Activated T-helper 9 cell treated with anti-CD3 and anti-CD28 coated beads, Interleukin-2, amount 50 U/mL, for 16 hours (primary cell): ENCODE data around the gene SMARCE1.

Source experiments
- DNase-seq: peaks from one replicate; pipeline ENCODE4 v3.0.0-alpha.2; 2020; ENCODE audit warnings: low read depth

Gene SMARCE1

DNA sequence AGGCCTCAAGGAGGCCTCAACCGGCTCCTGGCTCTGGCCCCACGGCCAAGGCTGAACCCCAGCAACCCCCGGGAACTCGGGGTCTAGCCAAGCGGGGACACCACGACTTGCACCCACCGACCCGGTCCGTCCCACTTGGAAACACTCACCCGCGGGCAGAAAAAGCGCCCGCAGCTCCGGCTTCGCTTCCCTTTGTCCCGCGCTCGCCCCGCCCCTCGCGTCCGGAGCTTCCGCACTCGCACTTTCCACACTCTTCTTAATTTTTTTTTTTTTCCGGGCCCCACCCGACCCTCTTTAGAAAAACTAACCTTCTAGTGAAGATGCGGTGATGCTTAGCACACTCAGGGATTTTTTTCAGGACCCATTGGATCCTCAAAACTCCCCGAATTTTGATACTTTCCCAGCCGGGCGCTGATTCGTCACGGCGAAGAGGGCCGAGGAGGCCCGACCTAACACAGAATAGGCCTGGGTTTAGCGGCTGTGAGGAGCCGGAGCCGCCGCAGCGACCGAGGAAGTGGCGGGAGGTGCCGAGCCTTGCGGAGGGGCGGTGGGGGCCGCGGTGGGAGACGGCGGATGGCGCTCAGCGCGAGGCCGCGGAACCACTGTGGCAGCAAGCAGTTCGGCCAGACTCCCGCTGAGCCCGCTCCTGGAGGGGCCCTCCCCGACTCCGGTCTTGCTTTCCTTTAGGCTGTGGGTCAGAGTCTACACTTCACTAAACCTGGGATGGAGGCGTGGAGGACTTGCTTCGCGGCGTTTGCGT, at the start of gene SMARCE1:
TSS of gene SMARCE1 (minus strand) at position 195 of the 760 bp plus-strand sequence. CDS start 2,016 bp downstream, outside the sequence.
- DNase-seq = peak; percentile 56

DNA sequence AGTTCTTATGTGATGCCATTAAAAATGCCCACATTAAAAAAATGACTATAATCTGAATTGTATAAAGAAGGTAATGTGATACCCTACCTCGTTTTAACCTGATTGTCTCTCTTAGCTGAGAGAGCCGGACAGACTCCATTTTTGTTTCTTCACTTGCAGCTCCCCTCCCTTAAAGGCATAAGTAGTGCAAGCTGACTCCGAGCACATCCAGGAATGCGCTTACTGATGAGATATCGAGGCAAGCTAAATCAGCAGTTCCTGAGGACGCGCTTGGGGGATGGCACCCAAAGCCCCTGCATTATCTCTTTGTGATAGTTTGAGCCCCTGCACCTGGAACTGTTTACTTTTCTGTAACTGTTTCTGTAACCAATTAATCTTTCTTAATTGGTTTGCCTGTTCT, 49.7 kb upstream of the SMARCE1 start:
- no peak for DNase-seq

DNA sequence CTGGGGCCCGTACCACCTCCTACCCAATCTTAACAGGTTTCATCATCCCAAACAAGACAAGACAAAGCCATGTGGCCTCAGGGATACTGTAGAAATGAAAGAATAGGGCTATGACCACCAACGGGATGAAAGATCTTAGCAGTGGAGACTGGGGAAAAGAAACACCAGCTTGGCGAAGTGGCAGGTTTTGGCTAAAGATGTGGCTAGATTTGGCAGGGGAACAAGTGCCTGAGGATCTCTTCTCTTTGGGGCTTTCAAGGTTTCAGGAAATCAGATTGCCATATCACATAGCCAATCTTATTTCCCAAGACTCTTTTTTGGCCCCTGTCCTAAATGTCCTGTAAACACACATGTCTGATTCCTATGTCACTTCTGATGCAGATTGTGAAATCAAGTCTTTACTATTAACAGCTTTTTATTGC, 49.0 kb upstream of the SMARCE1 start:
- no peak for DNase-seq

DNA sequence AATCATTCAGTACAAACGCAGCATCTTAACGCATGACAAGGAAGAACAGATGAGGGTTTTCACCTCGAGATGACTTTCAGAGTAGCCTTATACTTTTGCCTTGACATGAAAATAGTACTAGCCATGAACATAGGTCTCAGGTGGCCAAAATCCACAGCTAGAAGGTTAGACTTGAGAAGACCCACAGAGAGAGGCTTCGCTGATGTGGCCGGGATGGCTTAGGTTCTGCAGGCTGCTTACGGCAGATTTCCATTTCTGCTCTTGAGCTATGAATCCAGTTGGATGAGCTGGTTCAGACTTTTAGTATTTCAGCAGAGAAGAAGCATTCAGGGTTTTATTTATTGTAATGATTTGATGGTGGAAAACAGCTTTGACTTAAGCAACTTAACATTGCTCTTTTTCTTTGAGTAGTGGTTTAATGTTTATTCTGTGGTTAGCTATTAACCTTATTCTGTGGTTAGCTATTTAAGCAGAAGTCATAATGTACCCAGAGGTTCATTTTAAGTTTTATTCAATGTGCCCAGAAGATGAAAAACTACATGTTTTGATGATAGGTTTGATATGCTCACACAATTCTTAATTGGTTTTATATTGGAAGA, 48.4 kb upstream of the SMARCE1 start:
- no peak for DNase-seq

DNA sequence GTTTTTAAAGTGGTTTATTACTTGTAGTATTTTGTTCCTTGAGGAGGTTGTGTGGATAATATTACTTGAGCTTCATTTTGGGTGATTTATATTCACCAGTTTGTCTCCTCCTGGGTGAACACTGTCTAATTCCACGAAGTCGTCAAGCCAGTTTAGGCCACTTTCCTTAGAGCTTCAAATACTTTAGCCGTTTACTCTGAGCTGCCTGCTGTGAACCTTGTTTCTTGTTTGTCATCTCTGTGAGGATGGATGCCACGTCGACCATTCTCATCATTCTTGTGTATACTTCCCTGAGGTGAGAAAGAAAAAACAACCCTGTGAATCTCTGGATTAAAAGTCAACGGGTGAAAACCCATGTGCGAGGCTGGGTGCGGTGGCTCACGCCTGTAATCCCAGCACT, 47.0 kb upstream of the SMARCE1 start:
- DNase-seq = no peak

DNA sequence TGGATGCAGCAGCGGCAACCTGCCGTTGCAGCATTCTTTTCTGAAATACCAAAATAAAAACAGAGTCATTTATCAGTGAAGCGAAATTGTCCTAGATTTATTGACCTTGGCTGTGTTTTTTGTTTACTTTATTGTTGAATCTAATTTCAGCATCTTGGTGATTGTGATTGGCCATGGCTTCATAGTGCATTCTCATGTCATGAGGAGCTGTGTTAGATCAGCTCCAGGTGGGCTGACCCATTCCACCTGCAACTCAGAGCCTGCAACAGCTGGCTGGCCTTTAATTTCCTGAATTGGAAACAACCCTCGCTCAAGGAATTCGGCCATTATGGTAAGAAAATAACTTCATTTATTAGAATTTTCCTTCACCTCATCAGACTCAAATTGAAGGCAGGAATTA, 39.5 kb upstream of the SMARCE1 start:
- DNase-seq = no peak

GRCh38 chr17:40686192-40686591, 38.6 kb upstream of the SMARCE1 start:
- no peak for DNase-seq

- DNase-seq = no peak
Observed at GRCh38 chr17:40680998-40681397, 33.4 kb upstream of the SMARCE1 start.

- DNase-seq = no peak
Observed at GRCh38 chr17:40679523-40679907, 31.9 kb upstream of the SMARCE1 start.

DNA sequence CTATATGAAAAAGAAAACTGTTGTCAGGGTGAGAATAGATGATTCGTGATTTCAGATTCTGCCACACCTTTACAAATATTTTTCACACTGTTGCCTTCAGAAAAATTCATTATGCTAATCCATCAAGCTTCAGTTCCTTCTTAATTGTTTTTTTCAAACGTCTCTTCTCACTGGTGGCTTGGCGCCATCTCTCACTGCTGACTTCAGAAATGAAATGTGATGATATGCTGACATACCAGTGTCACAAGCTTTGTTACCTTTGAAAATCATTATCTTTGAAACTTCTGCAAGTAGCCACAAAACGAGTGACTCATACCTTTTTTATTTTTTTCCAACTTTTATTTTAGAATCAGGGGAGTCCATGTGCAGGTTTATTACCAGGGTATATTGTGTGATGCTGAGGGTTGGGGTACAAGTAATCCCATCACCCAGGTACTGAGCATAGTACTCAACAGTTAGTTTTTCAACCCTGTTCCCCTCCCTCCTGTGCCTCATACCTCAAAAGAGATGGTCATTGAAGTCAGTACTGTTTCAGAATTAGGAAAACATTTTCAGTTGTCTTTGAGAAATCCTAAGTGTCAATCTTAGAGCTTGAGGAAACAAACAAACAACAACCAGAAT, 31.4 kb upstream of the SMARCE1 start:
- no peak for DNase-seq

DNA sequence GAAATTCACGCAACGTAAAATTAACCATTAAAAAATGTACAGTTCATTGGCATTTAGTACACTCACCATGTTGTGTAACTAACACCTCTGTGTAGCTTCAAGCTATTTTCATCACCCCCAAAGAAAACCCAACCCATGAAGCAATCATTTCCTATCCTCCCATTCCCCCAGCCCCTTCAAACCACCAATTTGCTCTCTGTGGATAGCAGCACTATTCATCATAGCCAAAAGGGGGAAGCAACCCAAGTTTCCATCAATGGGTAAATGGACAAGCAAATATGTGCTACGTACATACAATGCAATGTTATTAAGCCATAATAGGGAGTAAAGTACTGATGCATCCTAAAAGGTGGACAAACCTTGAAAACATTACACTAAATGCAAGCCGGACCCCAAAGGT, 28.3 kb upstream of the SMARCE1 start:
- no peak for DNase-seq

DNA sequence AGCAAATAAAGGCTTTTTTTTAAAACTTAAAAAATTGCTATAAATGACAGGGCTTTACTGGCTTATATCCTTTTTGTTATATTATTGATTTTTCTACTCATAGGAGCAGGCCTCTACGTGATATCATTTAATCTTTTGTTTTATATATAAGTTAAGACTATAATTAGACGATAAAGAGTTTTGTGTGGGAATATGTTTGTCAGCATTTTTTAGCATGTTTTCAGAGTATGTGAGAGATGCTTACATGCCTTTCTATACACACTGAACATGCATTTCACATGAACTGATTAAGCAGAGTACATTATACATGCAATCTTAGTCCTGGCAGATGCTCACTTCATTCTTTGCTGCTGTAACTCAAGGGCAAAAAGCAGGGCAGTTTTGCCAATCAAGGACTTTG, 25.0 kb upstream of the SMARCE1 start:
- no peak for DNase-seq

- no peak for DNase-seq
Observed at GRCh38 chr17:40671282-40671681, 23.7 kb upstream of the SMARCE1 start.

GRCh38 chr17:40666331-40666730, 18.7 kb upstream of the SMARCE1 start:
- DNase-seq = no peak

DNA sequence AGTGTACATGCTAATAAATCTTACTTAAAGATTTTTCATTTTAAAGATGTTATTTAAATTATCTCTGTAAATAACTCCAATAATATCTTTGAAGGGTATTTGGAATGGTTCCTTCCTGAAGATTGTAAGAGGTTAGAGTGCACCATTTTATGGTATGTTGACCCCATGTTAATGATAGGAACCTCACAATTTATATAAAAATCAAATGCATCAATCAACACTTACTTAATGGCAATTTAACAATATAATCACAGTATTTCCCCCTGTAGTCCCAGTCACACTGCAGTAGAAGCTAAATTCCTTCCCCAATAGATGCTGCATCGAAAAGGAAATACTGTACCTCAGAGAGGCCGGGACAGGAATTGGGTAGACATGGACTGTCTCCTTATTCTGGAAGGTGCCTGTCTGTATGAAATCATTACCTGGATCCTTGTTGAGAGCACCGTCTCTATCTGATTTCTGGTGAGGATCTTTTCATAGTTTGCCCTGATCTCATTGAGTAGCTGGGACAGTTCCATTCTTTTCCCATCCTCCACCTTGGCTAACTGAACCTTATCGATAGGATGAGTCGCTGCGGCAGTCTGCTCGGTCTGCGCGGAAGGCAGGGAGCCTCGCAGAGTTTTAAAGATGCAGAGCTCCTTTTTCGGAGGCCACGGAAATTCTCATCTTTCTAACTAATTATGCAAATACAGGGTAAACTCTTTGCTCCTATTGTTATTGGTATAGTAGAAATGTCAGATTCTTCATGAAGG, 17.1 kb upstream of the SMARCE1 start, which contains the start of gene KRT222:
TSS of gene KRT222 (minus strand) at position 596 of the 752 bp plus-strand sequence. CDS start at position 518, 78 bp downstream.
- DNase-seq = no peak

DNA sequence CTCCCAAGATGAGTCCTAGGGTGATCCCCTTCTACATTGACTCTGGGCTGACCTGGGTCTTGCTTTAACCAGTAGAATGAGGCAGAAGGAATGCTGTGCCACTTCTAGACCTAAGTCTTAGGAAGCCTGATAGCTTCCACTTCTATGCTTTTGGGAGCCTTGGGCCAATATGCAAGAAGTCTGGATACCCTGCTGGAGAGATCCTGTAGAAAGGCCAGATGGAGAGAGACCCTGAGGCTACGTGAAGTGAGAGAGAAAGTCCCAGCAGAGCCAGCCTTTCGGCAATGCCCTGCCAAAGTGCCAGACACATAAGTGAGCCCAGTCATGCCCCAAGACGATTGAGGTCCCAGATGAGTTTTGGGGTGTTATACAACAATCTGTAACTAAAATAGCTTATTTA, 15.6 kb upstream of the SMARCE1 start:
- no peak for DNase-seq

- no peak for DNase-seq
Observed at GRCh38 chr17:40659911-40660310, 12.3 kb upstream of the SMARCE1 start.

DNA sequence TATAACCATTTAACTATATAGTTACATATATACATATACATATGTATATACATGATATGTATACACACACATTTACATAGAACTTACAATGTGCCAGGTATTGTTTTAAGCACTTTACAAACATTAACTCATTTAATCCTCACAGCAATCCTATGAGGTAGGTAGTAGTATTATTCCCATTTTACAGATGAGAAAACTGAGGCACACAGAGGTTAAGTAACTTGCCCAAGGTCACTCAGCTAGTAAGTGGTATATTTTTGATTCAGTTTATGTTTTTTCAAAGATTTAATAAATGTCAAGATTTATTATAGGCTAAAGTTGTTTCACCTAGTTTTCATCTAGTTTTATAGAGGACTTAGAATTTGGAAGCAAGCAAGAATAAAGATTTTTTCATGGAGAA, 10.8 kb upstream of the SMARCE1 start:
- DNase-seq = no peak

- DNase-seq = no peak
Observed at GRCh38 chr17:40651939-40652338, 4.3 kb upstream of the SMARCE1 start.

DNA sequence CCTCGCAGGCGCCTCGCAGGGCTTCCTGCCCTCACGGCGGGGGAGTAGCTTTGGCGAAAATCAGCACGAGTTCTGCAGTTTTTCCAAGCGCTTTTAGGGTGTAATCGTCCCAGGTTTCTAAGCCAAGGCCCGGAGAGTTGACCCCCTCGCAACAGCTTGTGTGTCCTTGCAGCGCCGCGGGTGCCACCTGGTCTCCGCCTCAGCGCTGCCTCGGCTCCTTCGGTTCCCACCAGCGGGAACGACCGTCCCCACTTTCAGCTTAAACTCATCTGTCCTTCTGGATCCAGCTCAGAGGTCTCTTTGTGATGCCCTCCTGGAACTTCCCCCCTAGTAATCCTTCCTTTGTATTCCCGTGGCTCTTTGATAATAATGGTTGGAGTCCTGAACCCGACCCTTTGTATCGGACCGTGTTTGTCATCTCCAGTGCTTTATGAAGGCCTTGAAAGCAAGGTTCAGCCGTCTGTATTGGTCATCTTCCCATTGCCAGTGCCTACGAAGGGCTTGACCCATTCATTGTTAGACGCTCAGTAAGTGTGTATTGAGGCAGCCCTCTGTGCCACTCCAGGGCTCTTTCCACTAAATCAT, 858 bp upstream of the SMARCE1 start:
- DNase-seq = no peak

- DNase-seq = peak; percentile 25
Observed at GRCh38 chr17:40646791-40647623, 611 bp downstream of the SMARCE1 start.
